COLO829 (cell line): Measurements from ENCODE around the gene LBH.

Experiments used
- DNase-seq: peaks from one replicate; pipeline ENCODE4 v3.0.0; 2012; ENCODE audit warnings: low spot score

LBH gene

DNA sequence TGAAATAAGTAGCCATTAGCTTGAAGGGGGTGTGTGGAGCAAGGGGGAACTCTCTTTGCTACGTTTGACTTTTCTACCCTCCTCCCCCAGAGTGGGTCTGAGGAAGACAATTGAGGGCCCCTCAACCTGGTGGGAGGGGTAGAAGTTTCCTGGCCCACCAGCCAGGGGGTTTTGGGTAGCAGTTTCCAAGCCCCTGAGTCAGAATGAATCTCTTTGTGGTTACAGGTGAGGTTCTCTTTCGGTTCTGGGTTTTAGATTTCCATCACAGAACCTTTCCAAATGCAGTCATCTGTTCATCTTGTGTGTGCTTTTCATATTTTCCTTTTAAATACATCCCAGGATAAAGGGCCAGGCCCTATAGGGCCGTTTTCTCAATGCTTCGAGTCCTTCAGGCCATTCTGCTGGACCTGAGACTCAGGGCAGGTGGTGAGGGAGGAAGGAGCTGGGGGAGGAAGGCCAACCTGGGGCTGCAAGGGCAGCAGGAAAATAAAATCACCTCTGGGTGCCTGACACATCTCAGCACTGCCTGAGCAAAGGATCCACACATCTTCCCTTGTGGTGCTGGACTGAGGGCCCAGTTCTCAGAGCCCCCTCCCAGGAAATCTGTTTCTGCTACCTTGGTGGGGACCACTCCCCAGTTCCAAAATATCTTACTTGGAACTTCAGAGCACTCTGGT is 4.7 kb downstream of the LBH start:
- no peak for DNase-seq

GRCh38 chr2:30236591-30237238 is 5.4 kb downstream of the LBH start:
- no peak for DNase-seq

DNA sequence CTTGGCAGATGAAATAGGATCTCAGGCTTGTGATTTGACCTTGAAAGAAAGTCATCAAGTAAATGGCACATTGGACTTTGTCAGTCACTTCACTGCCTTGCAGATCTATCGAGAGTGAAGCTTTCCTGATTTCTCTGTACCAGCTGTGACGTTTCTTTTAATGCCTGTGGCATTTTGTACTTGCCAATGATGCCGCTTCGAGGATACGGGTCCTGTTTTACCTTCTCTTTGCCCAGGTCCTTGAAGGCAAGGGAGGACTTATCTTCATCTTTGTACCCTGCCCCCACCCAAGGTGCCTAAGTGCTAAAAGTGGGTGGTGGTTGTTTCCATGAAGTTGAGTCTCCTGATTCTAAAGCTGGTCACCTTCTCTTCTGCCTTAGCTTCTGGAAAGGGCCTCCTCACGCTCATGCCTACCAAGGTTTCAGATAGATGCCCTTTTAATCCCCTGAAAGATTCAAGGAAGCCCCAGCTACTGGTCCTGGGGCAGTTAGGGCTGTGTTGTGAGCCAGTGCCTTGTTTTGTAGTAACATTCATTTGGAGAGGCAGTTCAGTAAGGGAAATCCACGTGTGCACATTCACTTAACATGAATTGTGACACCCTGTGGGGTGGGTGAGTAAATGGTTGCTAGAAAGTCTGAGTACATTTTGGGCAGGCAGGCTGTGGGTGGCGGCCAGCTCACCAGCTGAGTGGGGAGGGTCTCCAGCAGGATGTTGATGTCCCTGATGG is 6.1 kb downstream of the LBH start:
- DNase-seq, result no peak

- DNase-seq, result no peak
Observed at GRCh38 chr2:30237966-30238800, 6.8 kb downstream of the LBH start.

DNA sequence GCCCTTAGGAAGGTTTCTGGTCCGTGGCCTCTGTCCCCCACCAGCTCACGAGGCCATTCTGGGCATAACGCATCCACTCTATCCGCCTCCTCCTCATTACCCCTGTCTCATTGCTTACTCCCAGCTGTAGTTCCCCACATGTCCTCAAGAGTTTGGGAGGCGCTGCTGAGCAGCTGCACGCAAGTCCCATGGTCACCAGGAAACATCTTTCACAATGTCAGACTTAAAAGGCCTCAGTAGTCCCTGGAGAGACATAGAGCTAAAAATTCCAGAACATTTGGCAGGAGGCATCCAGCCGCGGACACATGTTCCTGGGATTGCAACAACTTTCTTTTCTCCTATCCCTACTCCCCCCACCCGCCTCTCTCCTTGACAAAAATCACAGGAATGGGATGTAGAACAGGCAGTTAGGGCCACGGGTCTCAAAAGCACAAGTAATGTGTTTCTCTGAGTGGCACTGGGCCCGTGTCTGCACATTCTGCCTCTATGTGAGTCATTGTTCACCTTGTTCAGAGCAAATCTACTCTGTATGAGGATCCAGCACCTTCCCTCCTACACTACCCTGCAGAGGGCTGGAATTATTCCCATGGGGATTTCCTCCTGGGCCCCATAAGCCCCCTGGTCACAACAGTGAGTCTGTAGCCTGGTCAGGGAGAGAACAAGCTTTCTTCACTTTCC is 8.1 kb downstream of the LBH start:
- peak; percentile 71 for DNase-seq

GRCh38 chr2:30239986-30240752 is 8.8 kb downstream of the LBH start:
- peak; percentile 35 for DNase-seq

DNA sequence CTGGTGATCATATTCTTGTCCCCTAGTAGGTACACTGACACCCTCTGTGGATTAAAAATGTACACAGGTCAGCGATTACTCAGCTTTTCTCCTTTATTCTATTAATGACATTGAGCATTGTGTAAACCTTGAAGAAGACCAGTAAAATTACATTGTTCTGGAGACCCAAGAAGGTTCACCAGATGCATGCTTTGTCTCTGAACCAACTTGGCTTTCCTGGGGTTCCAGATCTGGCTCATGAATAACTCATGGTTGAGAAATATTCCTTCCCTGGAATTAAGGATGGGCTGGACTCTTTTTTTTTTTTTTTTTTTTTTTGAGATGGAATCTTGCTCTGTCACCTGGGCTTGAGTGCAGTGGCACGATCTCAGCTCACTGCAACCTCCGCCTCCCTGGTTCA is 11.9 kb downstream of the LBH start:
- no peak for DNase-seq

DNA sequence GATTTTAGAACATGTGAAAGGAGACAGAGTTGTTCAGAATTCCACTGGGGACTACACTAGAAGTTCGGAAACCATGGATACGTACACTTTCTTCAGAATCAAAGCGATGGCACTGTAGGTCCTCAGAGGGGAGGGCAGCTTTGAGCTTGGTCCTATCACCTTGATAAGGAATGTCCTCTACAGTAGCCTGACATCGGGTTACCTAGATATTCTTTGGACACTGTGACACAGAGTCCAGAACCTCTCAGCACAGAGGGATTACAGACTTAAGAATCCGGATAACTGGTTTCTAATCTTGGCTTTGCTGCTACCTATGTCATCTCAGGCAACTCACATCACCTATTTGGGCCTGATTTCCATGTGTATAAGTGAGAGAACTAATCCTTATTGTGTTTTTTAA is 14.0 kb downstream of the LBH start:
- DNase-seq, result no peak

DNA sequence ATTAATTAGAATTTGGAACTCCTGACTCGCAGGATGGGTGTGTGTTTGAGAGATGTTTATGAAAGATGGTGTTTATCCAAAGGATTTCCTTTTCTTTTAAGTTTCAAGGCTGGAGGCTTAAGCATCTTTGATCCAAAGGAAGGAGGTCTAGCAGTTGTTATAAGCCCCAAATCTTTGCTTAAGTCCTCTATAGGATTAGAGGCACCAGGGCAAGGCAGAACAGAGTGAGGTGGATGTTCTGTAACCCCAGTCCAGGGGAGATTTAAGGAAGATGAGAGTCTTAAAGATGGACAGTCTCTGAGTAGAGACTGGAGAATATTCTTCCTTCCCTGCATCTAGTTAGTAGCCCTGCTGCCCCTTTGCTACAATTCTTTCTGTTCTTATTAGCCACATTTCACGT is 17.5 kb downstream of the LBH start:
- no peak for DNase-seq

DNA sequence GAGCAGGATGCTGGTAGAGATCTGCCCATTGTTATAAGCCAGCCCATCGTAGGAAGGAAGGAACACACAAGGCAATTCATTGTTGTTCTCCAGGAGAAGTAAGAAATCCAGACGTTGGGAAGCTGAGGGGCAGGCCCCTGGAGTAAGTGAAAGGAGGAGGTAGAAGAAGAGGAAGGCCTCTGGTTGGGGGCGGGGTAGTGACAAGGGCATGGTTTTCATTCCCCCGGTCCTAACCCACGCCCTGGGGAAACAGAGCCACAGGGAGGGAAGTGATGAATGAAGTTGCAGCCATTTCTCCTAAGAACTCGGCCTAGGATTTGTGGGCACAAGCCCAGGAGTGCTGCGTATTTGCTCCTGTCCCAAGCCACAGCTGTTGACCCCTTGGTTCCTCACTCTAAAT is 18.0 kb downstream of the LBH start:
- DNase-seq, result peak; percentile 54

GRCh38 chr2:30250421-30250820 is 19.1 kb downstream of the LBH start:
- DNase-seq, result no peak

- DNase-seq, result peak; percentile 70
Observed at GRCh38 chr2:30252723-30253701, 21.7 kb downstream of the LBH start.

GRCh38 chr2:30253873-30254684 is 22.7 kb downstream of the LBH start:
- no peak for DNase-seq

- DNase-seq, result no peak
Observed at GRCh38 chr2:30254685-30255001, 23.3 kb downstream of the LBH start.

GRCh38 chr2:30255026-30255425 is 23.7 kb downstream of the LBH start:
- DNase-seq, result no peak

DNA sequence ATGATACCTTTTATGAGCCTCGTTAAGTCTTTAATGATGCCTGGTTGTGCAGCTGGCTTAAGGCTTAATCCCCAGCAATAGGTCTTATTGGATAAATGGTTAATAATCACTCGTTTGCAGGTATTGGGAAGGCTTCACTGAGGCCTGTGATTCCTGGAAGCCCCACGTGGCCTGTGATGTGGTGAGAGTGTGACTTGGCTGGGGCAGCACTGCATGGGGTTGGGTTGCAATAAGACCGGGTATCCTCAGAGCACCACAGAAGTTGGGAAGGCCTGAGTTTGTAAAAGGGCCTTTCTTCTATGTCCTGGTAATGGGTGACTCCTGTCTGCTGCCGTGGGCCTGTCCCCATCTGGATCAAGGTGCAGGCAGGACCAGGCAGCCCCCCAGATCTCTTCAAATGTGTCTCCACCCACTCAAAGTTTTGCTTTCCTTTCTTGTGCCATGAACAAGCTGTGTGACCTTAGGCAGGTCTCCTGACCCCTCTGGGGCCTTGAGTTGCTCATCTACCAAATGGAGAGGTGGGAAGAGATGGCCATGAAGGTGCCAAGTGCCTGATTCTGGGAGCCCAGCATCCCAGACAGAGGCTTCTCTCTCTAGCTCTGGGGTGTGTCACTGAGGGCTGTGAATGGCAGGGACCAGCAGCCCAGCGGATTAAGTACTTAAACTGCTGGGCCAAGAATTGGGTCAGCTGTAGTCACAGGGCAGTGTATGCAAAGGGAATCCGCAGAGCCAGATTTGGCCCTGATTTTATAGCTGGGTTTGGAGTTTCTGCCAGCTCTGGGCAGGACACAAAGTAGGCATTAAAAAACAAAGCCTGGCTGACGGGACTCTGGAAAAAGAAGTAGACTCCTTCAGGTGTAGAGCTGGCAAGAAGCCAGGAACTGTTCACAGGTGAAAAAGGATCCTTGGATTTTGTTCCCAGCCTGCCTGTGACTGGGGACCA is 24.4 kb downstream of the LBH start:
- DNase-seq, result no peak

- no peak for DNase-seq
Observed at GRCh38 chr2:30257266-30258214, 26.2 kb downstream of the LBH start.
